Osteoblast (primary cell): Measurements from ENCODE around the gene HSBP1L1. TPM values are rescaled to one million over a fixed set of nuclear protein-coding genes. Genes with fewer than 3 reads are reported as not detected.

ENCODE experiments used
- DNase-seq: peaks from one replicate; pipeline ENCODE4 v3.0.0; 2011; ENCODE audit warnings: low spot score, mixed read lengths; ENCODE audit not compliant: insufficient read length; ENCODE audit errors: missing footprints
- H2AFZ ChIP-seq: 2 replicates; pipeline ENCODE4 v1.6.0; 2011; ENCODE audit warnings: mild to moderate bottlenecking, low read length
- H3K27ac ChIP-seq: 2 replicates; pipeline ENCODE4 v1.5.1; 2011; ENCODE audit warnings: mild to moderate bottlenecking, low read depth, low read length, moderate library complexity
- H3K27me3 ChIP-seq: 2 replicates; pipeline ENCODE4 v1.6.0; 2012; ENCODE audit warnings: mild to moderate bottlenecking, control low read depth, inconsistent platforms, low read length, moderate library complexity; ENCODE audit not compliant: insufficient read depth
- H3K36me3 ChIP-seq: 2 replicates; pipeline ENCODE4 v1.5.1; 2011; ENCODE audit warnings: mild to moderate bottlenecking, low read length, control low read depth, moderate library complexity; ENCODE audit not compliant: insufficient read depth
- H3K4me1 ChIP-seq: 2 replicates; pipeline ENCODE4 v1.5.1; 2011; ENCODE audit warnings: mild to moderate bottlenecking, low read length, control low read depth, moderate library complexity; ENCODE audit not compliant: insufficient read depth
- H3K4me2 ChIP-seq: 2 replicates; pipeline ENCODE4 v1.6.0; 2011; ENCODE audit warnings: mild to moderate bottlenecking, low read length; ENCODE audit not compliant: insufficient read depth
- H3K4me3 ChIP-seq: fragments of 200-600 bp; sonication (generic); 3 replicates; pipeline ENCODE4 v1.5.1; 2012; ENCODE audit warnings: mild to moderate bottlenecking, low read length, inconsistent platforms; ENCODE audit not compliant: insufficient read depth
- H3K79me2 ChIP-seq: 2 replicates; pipeline ENCODE4 v1.6.0; 2012; ENCODE audit warnings: mild to moderate bottlenecking, low read length, control low read depth, inconsistent platforms; ENCODE audit not compliant: insufficient read depth
- H3K9me3 ChIP-seq: 2 replicates; pipeline ENCODE4 v1.5.1; 2011; ENCODE audit warnings: low read depth, low read length, control low read depth
- H4K20me1 ChIP-seq: 2 replicates; pipeline ENCODE4 v1.6.0; 2012; ENCODE audit warnings: mild to moderate bottlenecking, low read length, control low read depth; ENCODE audit not compliant: insufficient read depth
- total RNA-seq: library from RNA; depleted of rRNA; stranded (reverse); fragments of >200 nt; gene quantifications from 2 replicates; pipeline ENCODE4 v1.2.3, GENCODE V29; 2012
- TF ChIP-seq, protein P1 (sequence below): IDR thresholded peaks from 2 replicates; pipeline ENCODE4 v1.5.1; 2011; ENCODE audit warnings: mild to moderate bottlenecking, low read depth, low read length, moderate library complexity; ENCODE audit errors: extremely low read depth

HSBP1L1 gene
- total RNA-seq, 1 donor = 9.4 TPM

DNA sequence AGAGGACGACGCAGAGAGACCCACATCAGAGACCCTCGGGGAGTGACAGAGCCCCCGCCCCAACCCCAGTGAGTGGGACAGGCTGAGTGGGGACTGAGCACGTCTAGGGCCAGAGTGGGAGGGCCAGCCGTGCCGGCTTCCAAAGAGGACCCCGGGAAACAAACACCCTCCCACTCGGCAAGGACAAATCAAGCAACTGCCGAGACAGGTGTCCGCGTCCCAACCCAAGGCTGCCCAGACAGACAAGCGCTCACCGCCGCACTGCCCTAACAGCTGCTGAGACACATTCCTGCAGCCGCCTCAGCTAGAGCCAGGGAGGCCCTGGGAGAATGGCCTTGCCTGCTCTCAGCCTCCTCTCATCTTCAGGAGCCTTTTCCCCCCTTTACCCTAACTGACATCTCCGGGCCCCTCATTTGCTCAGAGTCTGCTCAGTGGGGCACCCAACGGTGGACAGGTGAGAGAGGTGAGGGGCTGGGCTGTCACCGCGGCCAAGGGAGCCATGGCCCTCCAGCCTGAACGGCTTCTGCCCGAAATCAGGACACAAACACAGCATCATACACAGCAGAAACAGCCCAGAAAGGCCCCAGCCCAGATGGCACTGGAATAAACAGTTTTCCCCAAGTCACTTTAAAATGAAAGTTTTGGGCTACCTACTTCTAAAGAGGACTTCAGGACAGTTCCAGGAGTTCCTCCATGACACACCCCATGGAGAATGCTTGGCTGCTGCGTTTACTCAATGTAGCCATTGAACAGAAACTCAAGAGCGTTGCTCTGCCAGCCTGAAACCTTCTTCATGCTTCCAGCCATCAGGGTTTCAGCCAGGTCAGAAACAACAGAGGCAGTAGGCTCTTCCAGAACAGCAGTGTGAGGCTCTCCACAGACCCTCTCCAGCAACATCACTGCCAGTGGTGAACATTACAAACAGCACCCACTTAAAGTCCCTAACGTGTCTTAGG, 36.6 kb upstream of the HSBP1L1 start:
- TF ChIP-seq, protein P1, sequence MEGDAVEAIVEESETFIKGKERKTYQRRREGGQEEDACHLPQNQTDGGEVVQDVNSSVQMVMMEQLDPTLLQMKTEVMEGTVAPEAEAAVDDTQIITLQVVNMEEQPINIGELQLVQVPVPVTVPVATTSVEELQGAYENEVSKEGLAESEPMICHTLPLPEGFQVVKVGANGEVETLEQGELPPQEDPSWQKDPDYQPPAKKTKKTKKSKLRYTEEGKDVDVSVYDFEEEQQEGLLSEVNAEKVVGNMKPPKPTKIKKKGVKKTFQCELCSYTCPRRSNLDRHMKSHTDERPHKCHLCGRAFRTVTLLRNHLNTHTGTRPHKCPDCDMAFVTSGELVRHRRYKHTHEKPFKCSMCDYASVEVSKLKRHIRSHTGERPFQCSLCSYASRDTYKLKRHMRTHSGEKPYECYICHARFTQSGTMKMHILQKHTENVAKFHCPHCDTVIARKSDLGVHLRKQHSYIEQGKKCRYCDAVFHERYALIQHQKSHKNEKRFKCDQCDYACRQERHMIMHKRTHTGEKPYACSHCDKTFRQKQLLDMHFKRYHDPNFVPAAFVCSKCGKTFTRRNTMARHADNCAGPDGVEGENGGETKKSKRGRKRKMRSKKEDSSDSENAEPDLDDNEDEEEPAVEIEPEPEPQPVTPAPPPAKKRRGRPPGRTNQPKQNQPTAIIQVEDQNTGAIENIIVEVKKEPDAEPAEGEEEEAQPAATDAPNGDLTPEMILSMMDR = no peak
- peak; percentile 52 for DNase-seq
- Histone ChIP-seq H4K20me1 (peaks cover 26% of the 10 kb centered on the region), H3K4me3 (no peak overlapping the region), H3K36me3 (peaks cover 17% of the 10 kb centered on the region), H3K9me3 (peaks cover 5% of the 10 kb centered on the region), H3K79me2 (peaks cover 48% of the 10 kb centered on the region), H3K4me1 (no peaks in the 10 kb centered on the region), H2AFZ (no peak overlapping the region), H3K27me3 (no peaks in the 10 kb centered on the region), H3K27ac (no peak overlapping the region), H3K4me2 (no peak overlapping the region)

DNA sequence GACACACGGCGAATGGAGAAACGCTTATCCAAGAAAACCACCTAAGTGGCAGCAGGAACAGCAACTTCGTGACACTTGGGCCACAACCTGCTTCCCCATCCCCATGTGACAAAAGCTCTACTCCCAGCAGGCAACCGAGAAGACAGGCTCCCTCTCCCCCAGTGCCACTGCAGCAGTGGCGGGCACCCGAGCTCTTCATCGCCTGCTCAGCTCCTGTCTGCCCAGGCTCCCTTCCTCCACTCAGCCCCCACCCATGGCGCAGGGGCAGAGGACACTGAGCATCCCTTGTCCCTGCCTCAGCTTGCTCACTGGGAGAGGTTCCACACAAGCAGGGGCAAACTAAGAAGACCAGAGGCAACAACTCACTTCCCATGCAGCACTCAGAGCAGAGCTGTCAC, 35.9 kb upstream of the HSBP1L1 start:
- Histone ChIP-seq H3K4me2 (no peak overlapping the region), H3K27me3 (no peaks in the 10 kb centered on the region), H3K79me2 (peaks cover 54% of the 10 kb centered on the region), H4K20me1 (peaks cover 26% of the 10 kb centered on the region), H3K9me3 (peaks cover 5% of the 10 kb centered on the region), H2AFZ (no peak overlapping the region), H3K36me3 (peaks cover 17% of the 10 kb centered on the region), H3K27ac (no peak overlapping the region), H3K4me1 (no peaks in the 10 kb centered on the region), H3K4me3 (no peak overlapping the region)
- TF ChIP-seq, protein P1 = no peak
- DNase-seq = no peak

DNA sequence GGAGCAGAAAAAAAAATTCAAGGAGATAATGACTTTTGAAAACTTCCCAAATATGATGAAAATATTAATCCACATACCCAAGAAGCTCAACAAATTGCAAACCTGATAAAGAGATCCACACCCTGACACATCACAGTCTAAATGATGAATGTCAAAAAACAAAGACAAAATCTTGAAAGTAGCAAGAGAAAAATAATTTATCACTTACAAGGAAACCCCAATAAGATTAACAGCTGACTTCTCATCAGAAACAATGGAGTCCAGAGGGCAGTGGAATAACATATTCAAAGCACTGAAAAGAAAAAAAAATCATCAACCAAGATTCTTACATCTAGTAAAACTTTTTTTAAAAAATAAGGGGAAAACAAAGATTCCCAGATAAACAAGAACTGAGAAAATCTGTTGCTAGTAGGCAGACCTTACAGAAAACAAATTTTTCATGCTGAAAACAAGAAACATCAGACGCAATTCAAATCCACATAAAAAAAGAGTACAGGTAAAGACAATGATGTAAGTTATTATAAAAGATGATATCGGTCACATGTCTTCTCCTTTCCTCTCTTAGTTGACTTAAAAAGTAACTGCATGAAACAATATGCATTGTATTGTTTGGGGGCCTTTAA, 34.3 kb upstream of the HSBP1L1 start:
- Histone ChIP-seq H3K4me3 (no peak overlapping the region), H3K4me1 (no peaks in the 10 kb centered on the region), H2AFZ (no peak overlapping the region), H3K36me3 (peaks cover 20% of the 10 kb centered on the region), H3K27ac (no peak overlapping the region), H3K9me3 (peaks cover 5% of the 10 kb centered on the region), H3K79me2 (peaks cover 65% of the 10 kb centered on the region), H3K4me2 (no peak overlapping the region), H4K20me1 (peaks cover 21% of the 10 kb centered on the region), H3K27me3 (no peaks in the 10 kb centered on the region)
- no peak for DNase-seq
- TF ChIP-seq, protein P1 = no peak

DNA sequence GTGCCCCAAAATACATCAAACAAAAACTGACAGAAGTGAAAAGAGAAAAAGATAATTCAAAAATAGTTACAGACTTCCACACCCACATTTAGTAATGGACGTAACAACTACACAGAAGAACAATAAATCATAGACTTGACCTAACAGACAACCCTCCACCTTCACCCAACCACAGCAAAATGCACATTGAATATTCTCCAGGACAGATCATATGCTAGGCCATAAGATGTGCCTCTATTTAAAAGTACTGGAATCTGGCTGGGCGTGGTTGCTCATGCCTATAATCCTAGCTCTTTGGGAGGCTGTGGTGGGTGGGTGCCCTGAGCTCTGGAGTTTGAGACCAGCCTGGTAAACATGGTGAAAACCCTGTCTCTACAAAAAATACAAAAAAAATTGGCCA, 33.0 kb upstream of the HSBP1L1 start:
- Histone ChIP-seq H3K36me3 (peaks cover 26% of the 10 kb centered on the region), H3K27ac (no peak overlapping the region), H3K4me2 (no peak overlapping the region), H3K4me1 (no peaks in the 10 kb centered on the region), H3K27me3 (no peaks in the 10 kb centered on the region), H3K9me3 (peaks cover 5% of the 10 kb centered on the region), H4K20me1 (peaks cover 28% of the 10 kb centered on the region), H2AFZ (no peak overlapping the region), H3K79me2 (peaks cover 79% of the 10 kb centered on the region), H3K4me3 (no peak overlapping the region)
- TF ChIP-seq, protein P1 = no peak
- no peak for DNase-seq
